GM18511 (cell line): ENCODE data around the gene DHRSX.
"Not testable (repeated sequence)": the region's sequence is repeated elsewhere in the genome, so short reads cannot be mapped to it uniquely, and the experiment has no call there.

Source experiments
- ATAC-seq: cut with Tn5 transposase; IDR thresholded peaks from one replicate; pipeline ENCODE4 v1.9.1; 2021; ENCODE audit warnings: mild to moderate bottlenecking, moderate library complexity; ENCODE audit not compliant: unreplicated experiment

The DHRSX gene

DNA sequence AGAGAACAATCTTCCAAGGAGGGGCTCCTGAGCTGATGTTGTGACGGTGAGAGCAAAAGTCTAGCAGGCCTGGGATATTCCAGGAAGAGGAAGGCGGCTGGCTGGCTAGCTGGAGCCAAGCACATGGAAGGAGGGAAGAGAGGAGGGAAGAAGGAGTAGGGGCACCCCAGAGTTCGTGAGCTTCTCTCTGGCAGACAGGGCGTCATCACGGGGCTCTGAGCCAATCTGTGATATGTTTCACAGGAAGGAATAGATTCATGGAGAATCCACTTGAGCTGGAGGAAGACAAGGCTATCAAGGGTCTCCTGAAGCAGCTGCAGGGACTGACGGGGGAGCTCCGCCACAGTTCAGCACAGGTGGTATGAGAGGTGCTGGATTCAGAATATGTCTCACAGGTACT, 73.6 kb downstream of the DHRSX start:
- no peak for ATAC-seq

DNA sequence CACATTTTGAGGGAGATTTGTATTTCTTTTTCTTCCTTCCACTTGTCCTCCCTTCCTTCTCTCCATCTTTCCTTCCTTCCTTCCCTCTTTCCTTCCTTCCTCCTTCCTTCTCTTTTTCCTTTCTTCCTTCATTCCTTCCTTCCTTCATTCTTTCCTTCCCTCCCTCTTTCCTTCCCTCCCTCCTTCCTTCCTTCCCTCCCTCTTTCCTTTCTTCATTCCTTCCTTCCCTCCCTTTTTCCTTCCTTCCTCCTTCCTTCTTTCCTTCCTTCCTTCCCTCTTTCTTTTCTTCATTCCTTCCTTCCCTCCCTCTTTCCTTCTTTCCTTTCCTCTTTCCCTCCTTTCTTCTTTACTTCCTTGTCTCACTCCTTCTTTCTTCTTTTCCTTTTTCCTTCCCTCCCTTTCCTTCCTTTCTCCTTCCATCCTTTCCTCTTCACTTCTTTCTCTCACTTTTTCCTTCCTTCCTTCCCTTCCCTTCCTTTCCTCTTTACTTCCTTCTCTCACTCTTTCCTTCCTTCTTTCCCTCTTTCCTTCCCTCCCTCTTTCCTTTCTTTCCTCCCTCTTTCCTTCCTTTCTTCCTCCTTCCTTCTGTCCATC, 74.4 kb downstream of the DHRSX start:
- ATAC-seq = no peak

DNA sequence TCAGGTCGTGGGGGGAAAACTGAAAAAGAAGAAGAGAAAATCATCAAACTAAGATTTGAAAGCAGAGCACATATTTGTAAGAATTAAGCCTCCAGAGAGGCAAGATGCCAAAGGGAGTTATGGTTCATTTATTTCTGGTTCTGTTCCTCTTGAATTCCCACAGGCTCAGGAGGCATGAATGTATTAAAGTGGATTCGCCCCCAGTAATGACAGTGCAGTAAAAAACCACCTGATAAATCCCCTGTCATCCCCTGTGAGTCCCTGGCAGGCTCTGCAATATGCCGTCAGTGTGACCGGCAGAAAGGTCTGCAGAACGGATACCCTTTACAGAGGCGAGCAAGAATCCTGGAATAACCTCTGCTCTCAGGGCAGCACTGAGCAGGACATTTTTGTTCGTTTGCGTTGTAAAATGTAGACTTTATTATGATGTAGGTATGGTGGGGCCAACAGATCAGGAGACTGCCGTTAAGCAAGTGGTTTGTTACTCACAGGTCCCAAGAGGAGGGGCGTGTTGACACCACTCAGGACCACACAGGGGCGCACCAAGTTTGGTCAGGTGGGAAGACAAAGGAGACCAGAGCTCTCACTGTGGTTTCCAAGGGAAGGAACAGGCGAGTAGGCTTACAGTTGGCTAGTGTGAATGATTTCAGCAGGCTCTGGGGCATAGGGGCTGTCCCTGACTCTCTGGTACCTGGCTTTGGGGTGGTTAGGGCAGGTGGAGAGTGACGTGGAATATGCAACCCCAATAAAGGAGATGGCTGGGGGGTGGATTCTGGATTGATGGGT, 75.3 kb downstream of the DHRSX start:
- ATAC-seq = no peak

DNA sequence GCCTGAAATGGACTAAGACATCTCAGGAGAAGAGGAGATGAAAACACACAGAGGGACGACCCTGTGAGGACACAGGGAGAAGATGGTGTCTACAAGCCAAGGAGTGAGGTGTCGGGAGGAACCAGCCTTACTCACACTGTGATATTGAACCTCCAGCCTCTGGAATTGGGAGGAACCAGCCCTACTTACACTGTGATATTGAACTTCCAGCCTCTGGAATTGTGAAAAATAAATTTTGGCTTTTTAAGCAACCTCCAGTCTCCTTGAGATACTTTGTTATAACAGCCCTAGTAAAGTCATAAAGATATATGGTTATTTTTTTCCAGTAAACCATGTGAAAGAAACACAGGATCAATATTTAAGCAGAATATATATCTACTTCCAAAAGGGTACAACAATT, 76.5 kb downstream of the DHRSX start:
- no peak for ATAC-seq

- ATAC-seq = no peak
These were observed 76.9 kb downstream of the DHRSX start for GRCh38 chrX:2423899-2424298.

- ATAC-seq = no peak
These were observed 77.5 kb downstream of the DHRSX start for GRCh38 chrX:2423282-2423681.

GRCh38 chrX:2419418-2419817, 81.4 kb downstream of the DHRSX start:
- ATAC-seq = not testable (repeated sequence)

- no peak for ATAC-seq
These were observed 82.8 kb downstream of the DHRSX start for GRCh38 chrX:2418000-2418399.

GRCh38 chrX:2416851-2417604, 83.7 kb downstream of the DHRSX start:
- no peak for ATAC-seq

DNA sequence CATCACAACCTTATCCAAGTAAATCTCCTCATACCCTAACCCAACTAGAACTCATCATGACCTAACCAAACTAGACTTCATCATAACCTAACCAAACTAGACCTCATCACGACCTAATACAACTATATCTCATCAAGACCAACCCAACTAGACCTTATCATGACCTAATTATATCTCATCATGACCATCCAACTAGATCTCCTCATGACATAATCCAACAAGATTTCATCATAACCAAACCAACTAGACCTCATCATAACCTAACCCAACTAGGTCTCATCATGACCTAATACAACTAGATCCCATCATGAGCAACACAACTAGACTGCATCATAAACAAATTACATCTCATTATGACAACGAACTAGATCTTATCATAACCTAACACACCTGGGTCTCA, 86.4 kb downstream of the DHRSX start:
- no peak for ATAC-seq

DNA sequence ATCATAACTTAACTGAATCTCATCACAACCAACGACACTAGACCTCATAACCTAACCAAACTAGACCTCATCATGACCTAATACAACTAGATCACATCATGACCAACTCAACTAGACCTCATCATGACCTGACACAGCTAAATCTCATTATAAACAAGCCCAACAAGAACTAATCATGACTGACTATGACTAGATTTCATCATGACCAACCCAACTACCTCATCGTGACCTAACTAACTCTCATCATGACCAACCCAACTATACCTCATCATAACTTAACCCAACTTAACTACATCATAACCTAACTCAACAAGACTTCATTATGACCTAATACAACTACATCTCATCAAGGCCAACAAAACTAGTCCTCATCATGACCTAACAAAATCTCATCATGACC, 86.8 kb downstream of the DHRSX start:
- ATAC-seq = no peak

DNA sequence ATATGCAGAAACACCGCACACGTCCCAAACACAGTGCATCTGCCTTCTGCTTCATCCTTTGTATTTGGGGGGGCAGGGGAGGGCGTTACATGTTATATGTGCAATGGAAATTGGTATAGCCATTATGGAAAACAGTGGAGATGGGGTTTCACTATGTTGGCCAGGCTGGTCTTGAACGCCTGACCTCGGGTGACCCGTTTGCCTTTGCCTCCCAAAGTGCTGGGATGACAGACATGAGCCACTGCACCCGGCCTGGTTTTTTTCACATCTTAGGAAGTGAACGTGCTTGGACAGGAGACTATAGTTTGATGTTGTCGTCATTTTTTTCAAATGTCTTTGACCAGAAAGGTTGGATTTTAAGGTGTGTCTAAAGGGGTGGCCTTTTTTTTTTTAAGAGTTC, 88.6 kb downstream of the DHRSX start:
- no peak for ATAC-seq

DNA sequence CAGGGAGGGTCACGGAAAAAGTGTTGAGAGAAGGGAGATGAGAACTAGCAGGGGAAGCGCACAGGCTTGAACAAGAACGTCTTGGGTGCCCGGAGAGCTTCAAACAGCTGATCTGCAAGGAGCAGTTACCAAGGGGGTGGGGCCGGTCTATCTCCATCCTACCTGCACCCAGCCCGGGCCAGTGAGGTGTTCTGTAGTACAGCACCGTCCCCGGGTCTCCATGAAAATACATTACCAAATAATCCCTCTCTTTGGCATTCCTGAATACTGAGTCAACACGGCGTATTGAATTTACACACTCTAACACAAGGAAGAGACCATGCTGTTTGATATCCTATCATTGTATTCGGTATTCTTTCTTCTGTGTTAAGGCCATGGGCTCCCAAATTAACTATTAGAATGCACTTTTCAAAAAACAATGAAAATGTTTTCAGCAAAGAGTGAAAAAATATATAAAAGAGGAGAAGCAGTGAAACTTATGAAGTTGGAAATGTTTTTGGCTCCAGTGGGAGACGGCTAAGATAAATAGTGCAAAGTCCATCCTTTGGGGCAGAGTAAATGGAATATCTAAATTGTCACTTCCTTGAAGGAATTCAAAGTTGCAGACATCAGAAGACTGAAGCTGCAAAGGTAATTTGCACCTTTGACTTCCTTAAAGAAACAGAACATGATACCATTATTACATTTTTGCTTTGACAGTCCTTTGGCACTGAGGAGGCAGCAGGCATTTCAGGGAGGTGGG, 90.3 kb downstream of the DHRSX start:
- no peak for ATAC-seq

DNA sequence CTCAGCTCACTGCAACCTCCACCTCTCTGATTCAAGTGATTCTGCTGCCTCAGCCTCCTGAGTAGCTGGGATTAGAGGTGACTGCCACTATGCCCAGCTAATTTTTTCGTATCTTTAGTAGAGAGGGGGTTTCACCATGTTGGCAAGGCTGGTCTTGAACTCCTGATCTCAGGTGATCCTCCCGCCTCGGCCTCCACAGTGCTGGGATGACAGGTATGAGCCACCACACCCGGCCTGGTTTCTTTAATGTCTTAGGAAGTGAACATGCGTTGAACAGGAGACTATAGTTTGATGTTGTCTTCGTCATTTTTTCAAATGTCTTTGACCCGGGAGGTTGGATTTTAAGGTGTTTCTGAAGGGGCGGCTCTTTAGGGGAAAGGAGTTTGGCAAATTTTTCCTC, 91.0 kb downstream of the DHRSX start:
- ATAC-seq = no peak

- ATAC-seq = no peak
These were observed 91.9 kb downstream of the DHRSX start for GRCh38 chrX:2408856-2409255.

GRCh38 chrX:2406891-2407518, 93.8 kb downstream of the DHRSX start:
- no peak for ATAC-seq

DNA sequence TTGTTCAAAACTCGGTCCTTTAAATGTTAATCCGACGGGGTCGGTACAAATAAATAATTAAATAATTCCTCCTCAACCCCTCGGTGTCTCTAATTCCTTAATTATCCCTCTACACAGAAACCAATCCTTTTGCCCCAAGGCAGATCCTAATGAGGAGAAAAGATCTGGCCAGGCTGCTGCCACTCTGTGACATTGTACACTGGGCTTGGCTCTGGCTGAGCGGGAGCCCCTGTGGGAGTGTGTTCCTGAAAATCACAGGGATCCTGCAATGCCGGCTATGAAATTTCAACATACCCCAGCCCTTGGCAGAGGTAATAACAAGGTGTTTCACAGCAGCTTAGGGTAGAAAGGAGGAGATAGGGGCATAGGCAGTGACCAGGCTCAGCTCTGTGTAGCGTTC, 96.0 kb downstream of the DHRSX start:
- ATAC-seq = no peak

DNA sequence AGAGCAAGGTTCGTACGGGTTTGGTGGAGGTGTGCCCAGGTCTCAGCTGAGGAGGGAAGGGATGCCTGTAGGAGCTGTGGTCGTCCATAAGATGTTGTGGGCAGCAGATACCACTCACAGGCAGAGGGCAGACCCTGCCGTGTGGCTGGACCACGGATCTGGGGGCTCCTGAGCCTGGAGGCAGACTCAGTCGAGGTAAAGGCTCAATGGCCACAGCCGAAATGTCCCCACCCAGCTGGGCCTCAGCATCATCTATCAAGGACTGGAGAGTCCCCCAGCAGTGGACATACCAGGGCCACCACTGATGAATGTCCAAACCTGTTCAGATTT, 98.5 kb downstream of the DHRSX start:
- ATAC-seq = no peak

- no peak for ATAC-seq
These were observed 99.0 kb downstream of the DHRSX start for GRCh38 chrX:2401590-2402360.

DNA sequence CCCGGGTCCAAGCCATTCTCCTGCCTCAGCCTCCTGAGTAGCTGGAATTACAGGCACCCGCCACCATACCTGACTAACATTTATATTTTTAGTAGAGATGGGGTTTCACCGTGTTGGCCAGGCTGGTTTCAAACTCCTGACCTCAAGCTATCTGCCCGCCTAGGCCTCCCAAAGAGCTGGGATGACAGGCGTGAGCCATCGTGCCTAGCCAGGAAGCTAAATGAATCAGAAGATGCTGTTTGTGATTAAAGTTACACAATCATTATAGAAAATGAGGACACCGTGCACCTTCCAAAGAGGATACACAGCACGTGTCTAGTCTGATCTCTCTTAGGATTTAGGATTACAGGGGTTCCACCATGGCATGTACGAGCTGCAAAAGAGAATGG, 99.6 kb downstream of the DHRSX start:
- ATAC-seq = no peak
